GM12891 (cell line): Measurements from ENCODE around the gene PTPRJ.

ENCODE experiments used
- POLR2A ChIP-seq: IDR thresholded peaks from 2 replicates; pipeline ENCODE4 v1.6.1; 2011; ENCODE audit warnings: low read depth, low read length, control low read depth
- POLR2AphosphoS5 ChIP-seq: IDR thresholded peaks from 2 replicates; pipeline ENCODE4 v1.6.1; 2011; ENCODE audit warnings: low read depth, low read length, control low read depth
- TAF1 ChIP-seq: IDR thresholded peaks from 2 replicates; pipeline ENCODE4 v1.6.1; 2011; ENCODE audit warnings: low read depth, low read length, control low read depth

DNA sequence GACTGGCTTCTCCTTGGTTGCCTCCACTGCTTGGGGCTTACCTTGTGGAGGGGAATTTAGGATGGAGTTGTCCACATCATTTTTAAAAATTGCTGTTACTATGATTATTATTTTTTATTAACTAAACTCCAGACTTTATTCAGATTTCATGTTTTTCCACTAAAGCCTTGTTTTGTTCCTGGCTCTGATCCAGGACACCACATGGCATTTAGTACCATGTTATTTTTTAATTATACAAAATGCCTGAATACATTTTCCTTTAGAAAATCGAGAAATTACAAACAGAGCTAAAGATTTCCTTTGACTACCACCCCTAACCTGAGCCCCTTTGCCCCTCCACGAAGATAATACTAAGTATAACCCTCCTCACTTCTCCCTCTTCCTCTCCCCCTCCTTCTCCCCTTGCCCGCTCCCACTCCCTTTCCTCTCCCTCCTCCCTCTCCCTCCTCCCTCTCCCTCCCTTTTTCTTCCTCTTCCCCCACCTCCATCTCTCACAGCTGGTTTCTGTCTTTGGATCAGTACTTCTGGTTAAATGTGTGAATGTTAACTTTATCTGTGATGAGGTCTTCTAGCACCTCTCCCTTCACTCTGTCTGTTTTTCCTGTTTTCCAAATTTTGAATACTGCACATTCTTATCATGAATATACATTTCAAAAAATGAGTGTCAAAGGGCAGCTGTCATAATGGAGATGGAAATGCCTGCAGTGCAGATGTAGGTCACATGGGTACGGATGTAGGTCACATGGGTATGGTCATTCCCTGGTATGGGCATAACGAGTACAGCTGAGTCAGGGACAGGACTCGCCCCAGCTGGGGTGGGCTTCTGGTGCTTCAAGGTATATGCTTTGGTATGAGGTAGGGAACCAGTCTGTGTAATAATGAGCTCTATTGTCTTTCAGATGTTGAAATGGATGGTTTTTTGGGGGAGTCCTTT is 181.9 kb downstream of the PTPRJ start:
- TF ChIP-seq TAF1 (no peak), POLR2A (no peak), POLR2AphosphoS5 (no peak)
